ENCODE data around the gene ADAM8.
"Not testable (repeated sequence)": the region's sequence is repeated elsewhere in the genome, so short reads cannot be mapped to it uniquely, and the experiment has no call there.

Gene ADAM8

DNA sequence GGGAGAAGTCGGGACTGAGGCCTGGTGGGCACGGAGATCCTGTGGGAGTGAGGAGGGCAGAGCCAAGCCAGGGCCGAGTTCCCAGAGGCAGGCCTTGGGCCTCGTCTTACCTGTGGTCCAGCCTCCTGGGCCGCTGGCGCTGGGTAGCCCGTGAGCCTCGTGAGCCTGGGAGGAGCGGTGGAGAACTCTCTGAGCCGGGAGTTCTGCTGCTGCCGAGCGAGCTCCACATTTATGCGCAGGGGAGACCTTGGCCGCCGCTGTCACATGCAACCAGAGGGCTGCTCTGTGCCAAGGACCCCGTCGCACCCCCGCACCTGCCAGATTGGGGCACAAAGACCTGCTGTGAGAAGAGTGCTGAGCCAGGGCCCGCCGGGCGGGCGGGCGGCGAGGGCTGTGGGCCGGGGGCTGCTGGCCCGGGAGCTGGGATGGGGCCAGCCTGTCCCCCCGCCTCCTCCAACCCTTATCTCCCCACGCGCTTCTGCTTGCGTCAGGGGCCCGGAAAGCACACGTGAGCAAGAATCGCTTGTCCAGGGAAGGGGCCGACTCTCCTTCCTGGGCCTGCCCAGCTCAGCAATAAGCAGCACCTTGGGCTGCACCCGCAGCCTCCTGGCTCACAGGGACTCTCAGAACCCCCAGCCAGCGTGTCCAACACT is 28.9 kb downstream of the ADAM8 start:
- DNase-seq, result no peak

DNA sequence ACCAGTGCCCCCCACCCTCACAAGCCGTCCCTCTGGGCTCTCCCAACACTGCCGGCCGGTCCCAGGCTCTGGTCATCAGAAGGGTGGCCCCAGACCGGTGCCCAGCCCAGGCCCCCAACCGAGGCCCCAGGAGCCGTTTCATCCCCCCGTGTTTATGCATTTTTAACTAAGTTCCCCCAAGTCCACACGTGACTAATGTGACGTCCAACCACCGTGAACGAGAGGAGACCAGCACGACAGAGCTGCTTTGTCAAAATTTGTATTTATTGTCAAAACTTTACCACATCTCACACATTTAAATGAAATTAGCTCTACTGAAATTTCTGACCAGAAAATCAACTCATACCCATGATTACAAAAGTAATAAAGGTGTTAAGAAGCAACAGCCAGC is 30.4 kb downstream of the ADAM8 start:
- no peak for DNase-seq

DNA sequence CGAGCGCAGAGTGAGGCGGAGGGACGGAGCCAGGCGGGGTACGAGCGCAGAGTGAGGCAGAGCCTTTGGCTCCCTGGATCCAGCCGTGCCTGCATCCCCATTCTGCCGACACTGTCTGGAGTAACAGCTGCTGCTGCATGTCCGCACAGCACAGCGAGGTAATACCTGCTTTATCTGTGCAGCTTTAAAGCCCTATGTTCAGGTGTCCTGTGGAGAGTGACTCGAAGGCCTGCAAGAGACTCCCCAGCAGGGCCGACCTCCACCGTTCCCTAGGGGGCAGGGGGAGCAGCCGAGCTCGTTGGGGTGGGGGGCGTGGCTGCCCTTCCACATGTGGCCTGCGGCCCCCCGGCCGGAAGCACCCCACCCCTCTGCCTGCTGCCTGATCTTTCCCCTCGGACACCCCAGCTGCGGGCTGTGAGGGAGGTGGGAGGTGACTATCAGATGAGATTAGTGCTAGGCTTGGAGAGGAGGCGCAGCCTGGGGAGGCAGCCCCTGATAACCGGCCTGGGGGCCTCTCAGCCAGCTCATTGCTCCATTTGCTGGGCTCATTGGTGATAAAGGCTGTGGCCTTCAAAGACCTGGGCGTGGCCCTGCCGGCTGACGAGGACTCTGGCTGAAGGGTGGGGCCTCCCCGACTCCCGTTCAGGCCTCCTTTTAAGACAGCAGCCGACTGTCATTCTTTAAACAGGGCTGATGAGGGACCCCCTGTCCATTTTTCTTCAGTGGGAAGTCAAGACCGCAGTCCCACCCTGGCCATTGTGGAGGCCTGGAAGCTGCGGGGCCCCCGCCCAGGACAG is 31.0 kb downstream of the ADAM8 start:
- no peak for DNase-seq

DNA sequence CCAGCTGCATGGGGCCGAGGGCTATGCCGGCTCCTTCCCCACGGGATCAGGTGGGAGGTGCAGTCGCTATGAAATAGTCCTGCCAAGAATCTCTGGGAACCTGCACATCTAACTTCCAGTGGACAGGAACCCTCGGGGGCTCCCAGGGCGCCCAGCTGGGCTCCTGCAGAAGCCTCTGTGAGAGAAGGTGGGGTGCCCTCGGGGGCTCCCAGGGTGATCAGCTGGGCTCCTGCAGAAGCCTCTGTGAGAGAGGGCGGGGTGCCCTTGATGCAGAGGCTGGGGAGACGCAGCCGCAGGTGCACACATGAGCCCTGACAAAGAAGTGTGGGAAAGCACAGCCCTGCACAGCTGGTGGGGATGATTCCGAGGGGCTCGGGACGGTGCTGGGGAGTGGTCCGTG is 33.1 kb downstream of the ADAM8 start:
- no peak for DNase-seq

DNA sequence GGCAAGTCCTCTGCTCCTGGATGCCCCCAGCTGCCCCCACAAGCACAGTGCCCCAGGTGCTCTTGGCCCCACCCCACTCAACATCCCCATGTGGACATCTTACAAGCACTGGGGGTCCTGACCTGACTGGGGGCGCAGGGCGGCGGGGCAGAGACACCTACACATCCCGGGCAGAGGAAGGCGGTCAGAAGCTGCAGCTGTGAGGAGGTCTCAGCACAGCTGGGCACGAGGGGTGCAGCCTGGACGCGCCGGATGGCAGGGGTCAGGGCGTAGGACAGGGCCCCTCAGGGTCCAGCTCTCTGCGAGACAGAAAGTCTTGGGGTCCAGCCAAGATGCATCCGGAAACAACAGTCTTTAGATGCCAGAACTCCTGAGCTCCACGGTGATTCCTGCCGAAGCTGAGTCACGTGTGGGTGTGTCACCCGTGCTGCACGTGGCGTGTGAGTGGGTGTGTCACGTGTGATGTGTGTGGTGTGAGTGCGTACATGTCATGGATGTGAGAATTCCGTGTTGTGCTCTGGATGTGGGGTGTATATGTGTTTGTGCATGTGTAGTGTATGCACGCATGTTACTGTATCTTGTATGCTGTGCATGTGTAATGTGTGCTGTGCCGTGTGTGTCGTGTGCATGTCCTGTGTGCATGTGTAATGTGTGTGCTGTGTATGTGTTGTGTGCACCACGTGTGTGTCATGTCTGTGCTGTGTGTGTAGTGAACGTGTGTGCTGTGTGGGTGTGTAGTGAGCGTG is 33.9 kb downstream of the ADAM8 start:
- no peak for DNase-seq

DNA sequence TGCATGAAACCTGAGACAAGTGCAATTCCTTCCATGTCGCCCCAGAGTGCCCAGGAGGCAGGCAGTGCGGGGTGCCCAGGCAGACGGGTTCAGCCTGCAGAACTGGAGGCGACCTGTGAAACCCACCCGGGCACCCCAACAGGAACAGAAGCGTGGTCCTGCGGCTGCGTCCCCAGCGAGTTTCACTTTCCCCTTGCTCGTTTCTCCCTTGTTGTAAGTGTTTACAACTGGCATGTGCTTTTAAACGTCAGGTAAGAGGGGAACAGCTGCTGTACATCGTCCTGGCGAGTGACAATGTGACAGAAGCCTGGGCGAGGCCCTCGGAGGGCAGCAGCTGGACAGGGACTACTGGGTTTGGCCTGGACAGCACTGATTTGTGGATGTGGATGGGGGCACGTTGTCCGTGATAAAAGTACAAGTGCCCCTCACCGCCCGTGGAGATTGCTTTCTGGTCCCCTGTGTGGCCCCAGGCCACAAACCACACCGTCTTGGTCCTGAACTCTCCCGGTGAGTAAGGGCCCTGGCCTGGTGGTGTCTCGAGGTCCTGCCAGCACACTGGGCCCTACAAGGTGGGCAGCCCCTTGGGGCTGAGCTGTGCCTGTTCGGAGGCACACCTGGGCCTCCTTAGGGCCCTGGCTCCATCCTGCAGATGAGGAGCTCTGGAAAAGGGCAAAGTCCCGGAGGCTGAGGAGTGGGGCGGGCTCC is 35.0 kb downstream of the ADAM8 start:
- DNase-seq, result no peak

DNA sequence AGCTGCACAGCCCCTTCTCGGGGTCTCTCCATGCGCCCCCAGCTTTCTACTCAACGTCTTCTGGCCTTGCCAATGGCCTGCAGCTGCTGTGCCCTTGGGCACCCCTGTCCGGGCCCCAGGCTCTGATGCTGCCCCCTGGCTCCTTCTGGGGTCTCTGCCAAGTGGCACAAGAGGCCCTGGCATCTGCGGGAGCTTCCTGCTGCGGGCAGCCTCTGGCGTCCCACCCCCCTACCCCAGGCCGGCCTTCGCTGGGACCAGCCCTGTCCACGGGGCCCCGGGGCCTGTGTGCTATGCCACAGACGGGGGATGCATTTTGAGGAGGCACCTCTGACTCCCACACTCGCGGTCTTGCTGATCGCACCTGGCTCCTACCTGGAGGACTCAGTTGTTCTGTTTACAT is 36.7 kb downstream of the ADAM8 start:
- DNase-seq, result no peak

DNA sequence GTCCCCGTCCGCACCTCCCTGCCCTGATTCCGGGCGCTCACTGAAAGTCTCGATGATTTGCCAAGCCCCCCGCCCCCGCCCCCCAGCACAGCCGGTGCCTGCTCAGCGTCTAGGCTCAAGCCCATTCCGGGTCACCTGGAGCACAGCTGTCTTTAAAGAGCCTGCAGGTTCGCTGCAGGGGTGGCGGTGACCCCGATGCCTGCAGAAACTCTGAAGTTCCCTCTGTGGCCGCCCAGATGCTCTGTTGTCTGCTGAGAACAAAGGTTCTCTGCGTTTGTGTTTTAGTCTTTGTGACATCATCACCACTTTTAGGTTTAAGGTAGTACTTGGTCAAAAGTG is 38.2 kb downstream of the ADAM8 start:
- no peak for DNase-seq

DNA sequence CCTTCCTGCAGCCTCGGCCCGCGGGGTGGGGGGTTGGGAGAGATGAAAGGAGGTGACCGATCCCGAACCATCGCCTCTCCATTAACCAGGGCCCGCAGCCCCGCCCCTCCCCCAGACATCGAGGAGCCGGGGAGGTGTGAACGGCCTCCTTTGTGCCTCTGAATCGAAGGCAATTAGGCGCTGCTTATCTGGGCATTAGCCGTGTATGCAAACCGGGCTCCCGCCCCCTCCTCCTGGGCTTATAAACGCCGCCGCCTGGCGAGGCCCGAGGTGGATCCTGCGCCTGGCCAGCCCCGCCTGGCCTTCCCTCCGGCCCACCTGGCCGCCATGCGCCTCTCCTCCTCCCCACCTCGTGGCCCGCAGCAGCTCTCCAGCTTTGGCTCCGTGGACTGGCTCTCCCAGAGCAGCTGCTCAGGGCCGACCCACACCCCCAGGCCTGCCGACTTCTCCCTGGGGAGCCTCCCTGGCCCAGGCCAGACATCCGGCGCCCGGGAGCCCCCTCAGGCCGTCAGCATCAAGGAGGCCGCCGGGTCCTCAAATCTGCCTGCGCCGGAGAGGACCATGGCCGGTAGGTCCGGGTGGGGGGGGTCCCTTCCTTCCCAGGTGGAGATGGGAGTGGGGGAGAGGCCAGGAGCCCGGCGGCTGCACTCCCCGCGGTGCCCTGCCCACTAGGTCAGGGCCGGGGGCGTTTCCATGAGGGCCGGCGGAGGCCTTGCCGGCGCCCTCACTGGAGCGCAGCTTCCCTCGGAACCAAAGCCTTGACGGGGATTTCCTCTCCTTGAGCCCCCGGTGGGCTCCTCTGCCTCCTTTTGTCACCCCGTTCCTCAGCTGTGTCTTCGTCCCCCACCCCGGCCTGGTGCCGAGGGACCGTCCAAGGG is 38.8 kb downstream of the ADAM8 start, which contains the start of gene VENTX:
Gene VENTX, plus strand, starts transcription at position 268 of the 878 bp plus-strand sequence. Its CDS starts 60 bp downstream, at position 328.
- peak; percentile 26 for DNase-seq

DNA sequence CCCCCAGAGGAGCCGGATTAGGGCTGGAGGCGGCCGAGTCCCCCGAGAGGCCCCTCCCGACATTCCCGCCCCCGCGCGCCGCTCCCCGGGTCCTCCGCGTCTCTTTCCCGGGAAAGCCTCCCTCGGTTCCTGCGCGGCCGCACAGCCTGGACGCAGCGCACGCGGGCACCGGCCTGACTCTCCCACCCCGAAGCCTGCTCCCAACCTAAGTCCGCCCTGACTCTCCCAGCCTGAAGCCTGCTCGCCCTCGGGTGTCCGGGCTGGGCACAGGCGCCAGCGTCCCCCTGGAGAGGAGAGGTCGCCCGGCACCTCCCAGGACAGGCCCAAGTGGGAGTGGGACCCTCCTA is 39.5 kb downstream of the ADAM8 start:
- DNase-seq, result no peak

DNA sequence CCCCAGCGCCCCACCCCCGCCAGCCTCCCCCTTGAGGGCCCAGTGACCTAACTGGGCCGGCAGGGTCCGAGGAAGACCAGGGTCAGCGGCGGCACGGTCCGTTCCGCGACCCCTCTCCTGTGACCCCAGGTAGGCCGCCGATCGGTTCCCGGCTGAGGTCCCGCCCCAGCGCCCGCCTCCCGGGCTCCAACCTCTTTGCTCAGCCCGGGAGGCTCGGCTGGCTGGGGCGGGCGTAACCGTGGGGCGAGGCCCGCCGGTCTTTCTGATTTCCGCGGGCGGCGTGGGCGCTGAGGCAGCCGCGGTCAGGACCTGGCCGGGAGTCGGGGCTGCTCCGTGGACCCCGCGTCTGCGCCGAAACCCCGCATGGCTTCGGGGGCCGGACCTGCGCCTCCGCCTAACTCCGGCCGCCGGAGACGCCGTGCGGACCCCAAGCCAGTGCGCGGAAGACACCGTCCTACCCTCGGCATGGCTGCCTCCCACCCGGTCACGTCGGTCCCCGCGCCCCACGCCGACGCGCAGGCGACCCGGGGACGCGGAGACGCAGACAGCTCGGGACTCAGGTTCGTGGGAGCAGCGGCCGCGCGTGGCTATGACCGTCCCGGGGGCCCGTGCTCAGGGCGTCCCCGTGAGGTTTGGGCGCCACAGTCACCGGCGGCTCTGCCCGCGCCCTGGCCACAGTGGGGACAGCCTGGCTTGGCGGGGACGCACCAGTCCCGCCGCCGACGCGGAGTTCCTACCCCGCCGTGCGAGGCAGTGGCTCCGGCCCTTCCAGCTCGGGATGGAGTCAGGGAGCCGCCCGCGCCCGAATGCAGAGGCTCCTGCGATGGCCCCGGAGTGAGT is 40.0 kb downstream of the ADAM8 start:
- no peak for DNase-seq

DNA sequence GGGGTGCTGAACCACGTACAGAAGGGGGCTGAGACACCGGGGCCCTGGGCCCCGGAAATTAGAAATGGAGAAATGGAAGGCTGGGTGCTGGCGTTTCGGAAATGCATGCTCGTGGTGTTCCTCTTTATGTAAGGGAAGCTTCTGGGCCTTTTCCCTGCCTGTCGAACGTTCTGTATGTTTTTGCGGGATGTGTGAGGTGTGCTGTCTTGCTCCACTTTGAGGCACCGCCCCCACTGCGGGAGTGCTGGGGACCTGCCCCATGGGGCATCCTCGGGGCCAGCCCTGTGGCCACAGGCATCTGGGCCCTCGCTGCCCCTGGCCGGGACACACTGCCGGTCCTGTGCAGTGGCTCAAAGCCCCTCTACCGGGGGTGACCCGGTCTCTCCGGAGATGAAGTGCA is 40.7 kb downstream of the ADAM8 start:
- DNase-seq, result no peak

DNA sequence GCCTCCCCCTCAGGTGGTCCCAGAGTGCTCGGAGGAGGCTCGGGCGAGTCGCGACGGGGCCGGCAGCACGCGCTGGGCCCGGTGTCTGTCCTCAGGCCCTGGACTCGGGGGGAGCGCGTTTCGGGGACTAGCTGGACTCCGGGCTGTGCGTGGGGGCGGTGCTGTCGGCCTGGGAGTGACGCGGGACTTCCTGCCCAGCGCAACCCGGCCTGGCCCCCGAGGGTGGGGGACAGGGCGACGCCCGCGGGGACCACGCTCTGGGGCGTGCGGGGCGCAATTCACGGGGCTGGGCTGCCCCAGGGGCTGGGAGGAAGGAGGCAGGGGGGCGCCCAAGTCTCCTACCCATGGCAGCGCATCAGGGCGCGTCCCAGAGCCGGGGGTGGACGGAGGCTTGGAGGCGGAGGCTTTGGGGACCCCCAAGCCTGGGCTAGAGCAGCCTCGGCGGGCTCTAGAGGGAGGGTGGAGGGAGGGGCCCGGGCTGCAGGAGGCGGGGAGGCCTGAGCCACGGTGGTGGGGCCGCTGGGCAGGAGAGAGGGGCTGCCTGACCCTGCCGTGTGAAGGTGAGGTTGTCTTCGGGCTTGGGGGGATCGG is 41.3 kb downstream of the ADAM8 start:
- DNase-seq, result no peak

DNA sequence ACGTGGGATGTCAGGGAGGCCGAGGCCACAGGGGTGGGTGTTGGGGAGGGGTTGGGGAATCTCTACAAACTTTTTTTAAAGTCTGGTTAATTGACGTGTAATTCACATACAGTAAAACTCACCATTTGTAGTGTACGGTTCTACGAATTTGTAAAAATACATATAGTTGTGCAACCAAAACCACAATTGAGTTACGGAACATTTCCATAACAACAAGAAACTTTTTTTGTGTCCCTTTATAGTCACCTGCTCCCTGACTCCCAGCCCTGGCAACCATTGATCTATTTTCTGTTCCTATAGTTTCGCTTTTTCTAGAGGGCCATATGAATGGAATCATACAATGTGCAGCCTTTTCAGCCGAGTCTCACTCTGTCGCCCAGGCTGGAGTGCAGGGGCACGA is 41.9 kb downstream of the ADAM8 start:
- not testable (repeated sequence) for DNase-seq

DNA sequence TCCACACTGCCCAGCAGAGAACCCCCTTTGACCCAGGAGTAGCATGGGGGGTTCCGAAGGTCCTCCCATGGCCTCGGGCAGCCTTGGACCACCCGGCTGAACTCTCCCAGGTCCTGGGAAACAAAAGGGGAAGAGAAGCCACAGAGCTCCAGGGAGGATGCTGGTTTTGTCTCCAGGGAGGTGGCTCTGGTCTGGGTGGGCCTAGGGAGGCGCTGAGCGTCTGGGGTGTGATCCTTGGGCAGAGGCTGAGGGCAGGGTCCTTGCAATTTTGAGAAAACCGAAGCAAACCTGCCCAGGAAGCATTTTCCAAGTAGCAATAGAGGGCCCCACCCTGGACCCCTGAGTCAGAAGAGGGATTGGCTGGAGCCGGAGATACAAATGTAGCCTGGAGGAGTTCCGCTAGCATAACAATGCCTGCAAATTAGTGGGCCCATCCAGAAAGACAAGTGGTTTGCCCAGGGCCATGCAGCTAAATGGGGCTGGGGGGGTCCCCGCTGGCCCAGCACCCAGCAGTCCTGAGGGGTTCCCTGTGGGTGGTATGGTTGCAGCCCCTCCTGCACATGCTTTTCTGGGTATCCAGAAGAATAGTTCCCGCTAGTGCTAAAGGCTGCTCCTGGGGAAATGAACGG is 44.6 kb downstream of the ADAM8 start:
- no peak for DNase-seq

DNA sequence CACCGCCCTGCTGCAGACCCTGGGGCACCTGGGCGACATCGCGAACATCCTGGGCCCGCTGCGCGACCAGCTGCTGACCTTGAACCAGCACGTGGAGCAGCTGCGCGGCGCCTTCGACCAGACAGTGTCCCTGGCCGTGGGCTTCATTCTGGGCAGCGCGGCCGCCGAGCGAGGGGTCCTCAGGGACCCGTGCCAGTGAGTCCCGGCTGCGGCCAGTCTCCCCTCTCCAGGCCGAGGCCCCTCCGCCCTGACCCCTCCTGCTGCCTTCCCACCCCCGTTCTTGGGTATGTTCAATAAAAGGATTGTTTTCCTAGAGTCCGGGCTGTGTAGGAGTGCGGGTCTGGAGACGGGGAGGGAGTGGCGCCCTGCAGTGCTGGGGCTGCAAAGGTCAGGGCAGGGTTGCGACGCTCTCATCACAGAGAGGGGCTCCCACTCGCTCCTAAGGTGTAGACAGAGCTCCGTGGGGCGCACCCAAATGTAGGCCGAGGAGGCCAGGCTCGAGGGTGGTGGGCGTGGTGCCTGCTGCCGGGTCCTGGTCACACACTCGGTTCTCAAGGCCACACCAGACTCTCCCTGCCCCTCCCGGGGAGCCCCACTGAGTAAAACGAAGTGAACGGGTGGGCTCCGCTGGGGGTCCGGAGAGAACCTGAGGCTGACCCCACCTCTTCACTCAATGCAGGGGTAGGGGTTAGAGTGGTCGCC is 45.3 kb downstream of the ADAM8 start:
- no peak for DNase-seq

DNA sequence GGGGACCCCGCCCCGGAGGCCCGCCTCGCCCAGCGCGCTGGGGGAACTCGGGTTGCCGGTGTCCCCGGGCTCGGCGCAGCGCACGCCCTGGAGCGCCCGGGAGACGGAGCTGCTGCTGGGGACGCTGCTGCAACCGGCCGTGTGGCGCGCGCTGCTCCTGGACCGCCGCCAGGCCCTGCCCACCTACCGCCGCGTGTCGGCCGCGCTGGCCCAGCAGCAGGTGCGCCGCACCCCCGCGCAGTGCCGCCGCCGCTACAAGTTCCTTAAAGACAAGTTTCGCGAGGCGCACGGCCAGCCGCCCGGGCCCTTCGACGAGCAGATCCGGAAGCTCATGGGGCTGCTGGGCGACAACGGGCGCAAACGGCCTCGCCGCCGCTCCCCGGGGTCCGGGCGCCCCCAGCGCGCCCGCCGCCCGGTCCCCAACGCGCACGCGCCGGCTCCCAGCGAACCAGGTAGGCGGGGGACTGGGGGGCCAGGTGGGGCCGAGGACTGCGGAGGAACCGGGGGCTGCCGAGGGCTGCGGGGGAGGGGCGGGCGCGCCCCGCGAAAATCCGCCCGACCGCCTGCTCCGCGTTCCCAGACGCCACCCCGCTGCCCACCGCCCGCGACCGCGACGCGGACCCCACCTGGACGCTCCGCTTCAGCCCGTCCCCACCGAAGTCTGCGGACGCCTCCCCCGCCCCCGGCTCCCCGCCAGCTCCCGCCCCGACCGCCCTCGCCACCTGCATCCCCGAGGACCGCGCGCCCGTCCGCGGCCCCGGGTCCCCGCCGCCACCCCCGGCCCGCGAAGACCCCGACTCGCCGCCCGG is 46.1 kb downstream of the ADAM8 start:
- peak; percentile 46 for DNase-seq

DNA sequence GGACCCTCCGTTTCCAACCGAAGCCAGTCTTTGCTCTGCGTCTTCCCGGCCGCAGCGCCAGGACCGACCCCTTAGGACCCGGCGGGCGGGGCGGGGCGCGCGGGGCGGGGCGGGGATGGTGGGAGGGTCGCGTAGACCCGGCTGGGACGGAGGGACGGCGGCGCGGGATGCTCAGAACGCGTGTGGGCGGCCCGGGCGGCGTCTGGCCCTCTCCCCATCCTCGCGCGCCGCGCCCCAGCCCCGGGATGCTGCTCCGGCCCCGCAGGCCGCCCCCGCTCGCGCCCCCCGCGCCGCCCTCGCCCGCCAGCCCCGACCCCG is 46.7 kb downstream of the ADAM8 start, which contains the start of gene UTF1:
Gene UTF1, plus strand, starts transcription at position 174 of the 318 bp plus-strand sequence. Its CDS starts 72 bp downstream, at position 246.
- DNase-seq, result no peak

All from NCI-H69 (cell line).